Hepatocyte (in vitro differentiated cells): ENCODE data around the gene CERS5.

Experiments used
- EZH2 ChIP-seq: fragments of 200-600 bp; sonication (generic); IDR thresholded peaks from 2 replicates; pipeline ENCODE4 v1.6.1; 2016; ENCODE audit warnings: antibody characterized with exemption, mild to moderate bottlenecking, borderline replicate concordance
- EZH2phosphoT487 ChIP-seq: fragments of 200-600 bp; sonication (generic); IDR thresholded peaks from one replicate; pipeline ENCODE4 v1.6.1; 2018; ENCODE audit warnings: antibody characterized with exemption, mild to moderate bottlenecking, low read depth, moderate library complexity; ENCODE audit not compliant: unreplicated experiment, severe bottlenecking
- TF ChIP-seq, protein P1 (sequence below): fragments of 200-600 bp; sonication (generic); IDR thresholded peaks from 2 replicates; pipeline ENCODE4 v1.5.1; 2016; ENCODE audit warnings: antibody characterized with exemption, mild to moderate bottlenecking; ENCODE audit not compliant: poor library complexity

DNA sequence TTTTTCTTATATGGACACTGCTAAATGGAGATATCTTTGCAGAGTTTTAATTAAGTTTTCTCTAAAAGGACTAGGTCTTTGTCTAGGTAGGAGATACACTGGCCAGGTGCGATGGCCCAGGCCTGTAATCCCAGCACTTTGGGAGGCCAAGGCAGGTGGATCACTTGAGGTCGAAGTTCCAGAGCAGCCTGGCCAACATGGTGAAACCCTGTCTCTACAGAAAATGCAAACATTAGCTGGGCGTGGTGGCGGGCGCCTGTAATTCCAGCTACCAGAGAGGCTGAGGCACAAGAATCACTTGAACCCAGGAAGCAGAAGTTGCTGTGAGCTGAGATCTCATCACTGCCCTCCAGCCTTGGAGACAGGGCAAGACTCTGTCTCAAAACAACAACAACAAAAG is 17.1 kb upstream of the CERS5 start:
- TF ChIP-seq, protein P1, sequence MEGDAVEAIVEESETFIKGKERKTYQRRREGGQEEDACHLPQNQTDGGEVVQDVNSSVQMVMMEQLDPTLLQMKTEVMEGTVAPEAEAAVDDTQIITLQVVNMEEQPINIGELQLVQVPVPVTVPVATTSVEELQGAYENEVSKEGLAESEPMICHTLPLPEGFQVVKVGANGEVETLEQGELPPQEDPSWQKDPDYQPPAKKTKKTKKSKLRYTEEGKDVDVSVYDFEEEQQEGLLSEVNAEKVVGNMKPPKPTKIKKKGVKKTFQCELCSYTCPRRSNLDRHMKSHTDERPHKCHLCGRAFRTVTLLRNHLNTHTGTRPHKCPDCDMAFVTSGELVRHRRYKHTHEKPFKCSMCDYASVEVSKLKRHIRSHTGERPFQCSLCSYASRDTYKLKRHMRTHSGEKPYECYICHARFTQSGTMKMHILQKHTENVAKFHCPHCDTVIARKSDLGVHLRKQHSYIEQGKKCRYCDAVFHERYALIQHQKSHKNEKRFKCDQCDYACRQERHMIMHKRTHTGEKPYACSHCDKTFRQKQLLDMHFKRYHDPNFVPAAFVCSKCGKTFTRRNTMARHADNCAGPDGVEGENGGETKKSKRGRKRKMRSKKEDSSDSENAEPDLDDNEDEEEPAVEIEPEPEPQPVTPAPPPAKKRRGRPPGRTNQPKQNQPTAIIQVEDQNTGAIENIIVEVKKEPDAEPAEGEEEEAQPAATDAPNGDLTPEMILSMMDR, result no peak
- no peak for TF ChIP-seq EZH2
- TF ChIP-seq EZH2phosphoT487, result no peak
